ENCODE results near the gene LRCH1. TPM values are rescaled to one million over a fixed set of nuclear protein-coding genes. Genes with fewer than 3 reads are reported as not detected.
"Not testable (repeated sequence)": the region's sequence is repeated elsewhere in the genome, so short reads cannot be mapped to it uniquely, and the experiment has no call there.

LRCH1 gene
- polyA plus RNA-seq, 1 donor (not counting 4 experiments of a cell fraction or from before 2014, with no cell fraction given), result 16.2 TPM

DNA sequence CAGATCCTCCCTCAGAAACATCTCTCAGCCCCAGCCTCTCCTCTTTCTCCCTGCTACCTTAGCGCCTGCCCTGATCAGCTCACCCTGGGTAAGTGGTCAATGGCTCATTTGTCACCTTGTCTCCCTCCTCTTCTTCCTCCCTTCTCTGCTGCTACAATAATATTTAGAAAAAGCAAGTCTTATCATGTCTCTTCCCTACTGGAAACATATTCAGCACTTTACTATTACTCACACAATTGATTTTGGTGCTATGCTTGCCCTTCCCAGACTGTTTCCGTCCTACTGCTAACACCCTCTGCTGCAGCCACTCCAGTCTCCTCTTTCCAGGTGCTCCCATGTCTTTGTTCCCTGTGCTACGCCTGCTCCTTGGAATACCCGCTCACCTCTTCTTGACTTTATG lies 208.2 kb downstream of the LRCH1 start:
- no peaks in the 10 kb centered on the region for H3K27me3 ChIP-seq (ENCODE audit: control insufficient read depth, extremely low read depth, insufficient read depth, low read length)
- no peak overlapping the region for H2AFZ ChIP-seq (ENCODE audit: control insufficient read depth, low read length)
- TF ChIP-seq EZH2 (IDR thresholded peaks at IDR 0.05; ENCODE audit: low read length), result no peak
- H4K20me1 ChIP-seq (ENCODE audit: control insufficient read depth, extremely low read depth, insufficient read depth, low read length), result no peaks in the 10 kb centered on the region
- H3K9ac ChIP-seq (ENCODE audit: control insufficient read depth, extremely low read depth, insufficient read depth, low read length), result no peak overlapping the region
- H3K4me1 ChIP-seq (ENCODE audit: control insufficient read depth, extremely low read depth, insufficient read depth, low read length), result peaks cover 3% of the 10 kb centered on the region
- H3K9me3 ChIP-seq (ENCODE audit: control insufficient read depth, low read depth, low read length), result no peaks in the 10 kb centered on the region
- H3K36me3 ChIP-seq (ENCODE audit: control insufficient read depth in 2 of 2, extremely low read depth in 1 of 2, insufficient read depth in 2 of 2, low read length in 2 of 2), result no peaks in the 10 kb centered on the region
- H3K4me3 ChIP-seq (ENCODE audit: control insufficient read depth in 2 of 3, extremely low read depth in 1 of 3, insufficient read depth in 2 of 3, low read depth in 1 of 3, low read length in 3 of 3), result no peak overlapping the region
- H3K27ac ChIP-seq (ENCODE audit: control insufficient read depth, insufficient read depth, low read length), result no peak overlapping the region
- H3K79me2 ChIP-seq (ENCODE audit: control insufficient read depth, insufficient read depth, low read length), result no peaks in the 10 kb centered on the region
- no peak for DNase-seq (ENCODE audit: low read depth, low spot score)
- H3K4me2 ChIP-seq (ENCODE audit: control insufficient read depth, extremely low read depth, insufficient read depth, low read depth, low read length), result no peak overlapping the region
- FAIRE-seq, result no peak
- H3K9me1 ChIP-seq (ENCODE audit: control insufficient read depth, extremely low read depth, insufficient read depth, low read length), result no peaks in the 10 kb centered on the region
- dilution Hi-C loops (cut with MboI; ENCODE audit: extremely low pct_ligation_motif_present, low sequenced_read_pairs), result no loop called here

DNA sequence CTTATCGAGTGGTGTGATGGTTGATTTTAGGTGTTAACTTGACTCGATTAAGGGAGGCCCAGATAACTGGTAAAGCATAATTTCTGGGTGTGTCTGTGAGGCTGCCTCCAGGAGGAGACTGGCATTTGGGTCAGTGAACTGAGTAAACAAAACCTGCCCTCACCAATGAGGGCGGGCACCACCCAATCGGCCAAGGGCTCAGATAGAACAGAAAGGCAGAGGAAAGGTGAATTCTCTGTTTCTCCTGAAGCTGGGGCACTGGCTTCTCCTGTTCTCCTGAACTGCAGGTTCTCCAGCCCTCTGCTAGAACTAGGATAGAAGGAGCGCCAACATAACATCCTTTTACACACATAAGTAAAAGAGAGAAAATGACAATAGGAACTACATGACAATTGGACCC lies 208.9 kb downstream of the LRCH1 start:
- DNase-seq (ENCODE audit: low read depth, low spot score) (no peak), FAIRE-seq (no peak)
- no peaks in the 10 kb centered on the region for H3K9me3 ChIP-seq (ENCODE audit: control insufficient read depth, low read depth, low read length)
- no peak overlapping the region for H3K27ac ChIP-seq (ENCODE audit: control insufficient read depth, insufficient read depth, low read length)
- no peak overlapping the region for H3K4me3 ChIP-seq (ENCODE audit: control insufficient read depth in 2 of 3, extremely low read depth in 1 of 3, insufficient read depth in 2 of 3, low read depth in 1 of 3, low read length in 3 of 3)
- peaks cover 3% of the 10 kb centered on the region for H3K4me1 ChIP-seq (ENCODE audit: control insufficient read depth, extremely low read depth, insufficient read depth, low read length)
- no peaks in the 10 kb centered on the region for H3K36me3 ChIP-seq (ENCODE audit: control insufficient read depth in 2 of 2, extremely low read depth in 1 of 2, insufficient read depth in 2 of 2, low read length in 2 of 2)
- TF ChIP-seq CTCF (optimal IDR thresholded peaks at IDR 0.05 in 1 of 3, IDR thresholded peaks at IDR 0.05 in 1 of 3, conservative IDR thresholded peaks at IDR 0.05 in 1 of 3; ENCODE audit: extremely low read depth in 1 of 3, insufficient read depth in 2 of 3, low read length in 3 of 3), result no peak
- TF ChIP-seq EZH2 (IDR thresholded peaks at IDR 0.05; ENCODE audit: low read length), result no peak
- H2AFZ ChIP-seq (ENCODE audit: control insufficient read depth, low read length), result no peak overlapping the region
- no peaks in the 10 kb centered on the region for H3K27me3 ChIP-seq (ENCODE audit: control insufficient read depth, extremely low read depth, insufficient read depth, low read length)
- dilution Hi-C loops (cut with MboI; ENCODE audit: extremely low pct_ligation_motif_present, low sequenced_read_pairs), result no loop called here
- no peaks in the 10 kb centered on the region for H3K9me1 ChIP-seq (ENCODE audit: control insufficient read depth, extremely low read depth, insufficient read depth, low read length)
- no peak overlapping the region for H3K4me2 ChIP-seq (ENCODE audit: control insufficient read depth, extremely low read depth, insufficient read depth, low read depth, low read length)
- no peak overlapping the region for H3K9ac ChIP-seq (ENCODE audit: control insufficient read depth, extremely low read depth, insufficient read depth, low read length)
- no peaks in the 10 kb centered on the region for H3K79me2 ChIP-seq (ENCODE audit: control insufficient read depth, insufficient read depth, low read length)
- no peaks in the 10 kb centered on the region for H4K20me1 ChIP-seq (ENCODE audit: control insufficient read depth, extremely low read depth, insufficient read depth, low read length)

DNA sequence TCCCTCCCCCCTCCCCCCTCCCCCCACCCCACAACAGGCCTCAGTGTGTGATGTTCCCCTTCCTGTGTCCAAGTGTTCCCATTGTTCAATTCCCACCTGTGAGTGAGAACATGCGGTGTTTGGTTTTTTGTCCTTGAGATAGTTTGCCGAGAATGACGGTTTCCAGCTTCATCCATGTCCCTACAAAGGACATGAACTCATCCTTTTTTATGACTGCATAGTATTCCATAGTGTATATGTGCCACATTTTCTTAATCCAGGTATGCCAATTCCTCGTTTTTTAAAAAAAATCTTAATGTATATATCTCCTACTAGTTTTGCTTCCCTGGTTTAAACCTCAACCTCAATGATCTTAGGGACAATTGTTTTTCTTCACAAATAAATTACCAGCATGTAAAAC lies 217.0 kb downstream of the LRCH1 start:
- H3K27ac ChIP-seq (ENCODE audit: control insufficient read depth, insufficient read depth, low read length); DNase-seq (ENCODE audit: low read depth, low spot score); H4K20me1 ChIP-seq (ENCODE audit: control insufficient read depth, extremely low read depth, insufficient read depth, low read length); H3K79me2 ChIP-seq (ENCODE audit: control insufficient read depth, insufficient read depth, low read length); H3K4me2 ChIP-seq (ENCODE audit: control insufficient read depth, extremely low read depth, insufficient read depth, low read depth, low read length); H3K4me1 ChIP-seq (ENCODE audit: control insufficient read depth, extremely low read depth, insufficient read depth, low read length); H2AFZ ChIP-seq (ENCODE audit: control insufficient read depth, low read length); H3K27me3 ChIP-seq (ENCODE audit: control insufficient read depth, extremely low read depth, insufficient read depth, low read length); dilution Hi-C loops (cut with MboI; ENCODE audit: extremely low pct_ligation_motif_present, low sequenced_read_pairs); H3K9me1 ChIP-seq (ENCODE audit: control insufficient read depth, extremely low read depth, insufficient read depth, low read length); H3K9me3 ChIP-seq (ENCODE audit: control insufficient read depth, low read depth, low read length); H3K36me3 ChIP-seq (ENCODE audit: control insufficient read depth in 2 of 2, extremely low read depth in 1 of 2, insufficient read depth in 2 of 2, low read length in 2 of 2); FAIRE-seq; H3K9ac ChIP-seq (ENCODE audit: control insufficient read depth, extremely low read depth, insufficient read depth, low read length); H3K4me3 ChIP-seq (ENCODE audit: control insufficient read depth in 2 of 3, extremely low read depth in 1 of 3, insufficient read depth in 2 of 3, low read depth in 1 of 3, low read length in 3 of 3): not testable (repeated sequence)
